GM19372 (cell line): ENCODE data around the gene CKLF.
A peak's percentile ranks its signal among the peaks of the same experiment; 100 is the strongest.
"Not testable (repeated sequence)": the region's sequence is repeated elsewhere in the genome, so short reads cannot be mapped to it uniquely, and the experiment has no call there.

Source experiments
- ATAC-seq: cut with Tn5 transposase; IDR thresholded peaks from one replicate; pipeline ENCODE4 v1.9.1; 2021; ENCODE audit warnings: mild to moderate bottlenecking, low read depth, moderate library complexity; ENCODE audit not compliant: unreplicated experiment

The CKLF gene

GRCh38 chr16:66563574-66564334 lies 11.4 kb downstream of the CKLF start:
- ATAC-seq: no peak

- ATAC-seq: no peak
Measured at GRCh38 chr16:66566051-66566901, 13.9 kb downstream of the CKLF start, which contains the start of gene CMTM1. CMTM1 (plus strand) TSS chr16:66566439; CDS start chr16:66566514, 75 bp downstream.

DNA sequence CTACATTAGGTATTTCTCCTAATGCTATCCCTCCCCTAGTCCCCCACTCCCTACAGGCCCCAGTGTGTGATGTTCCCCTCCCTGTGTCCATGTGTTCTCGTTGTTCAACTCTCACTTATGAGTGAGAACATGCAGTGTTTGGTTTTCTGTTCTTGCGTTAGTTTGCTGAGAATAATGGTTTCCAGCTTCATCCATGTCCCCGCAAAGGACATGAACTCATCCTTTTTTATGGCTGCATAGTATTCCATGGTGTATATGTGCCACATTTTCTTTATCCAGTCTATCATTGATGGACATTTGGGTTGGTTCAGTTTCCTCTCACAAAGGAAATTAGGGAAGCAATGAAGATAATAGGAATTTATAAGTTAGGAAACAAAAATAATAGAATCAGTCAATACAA lies 14.9 kb downstream of the CKLF start:
- ATAC-seq: not testable (repeated sequence)

GRCh38 chr16:66568355-66568754 lies 16.0 kb downstream of the CKLF start:
- no peak for ATAC-seq

DNA sequence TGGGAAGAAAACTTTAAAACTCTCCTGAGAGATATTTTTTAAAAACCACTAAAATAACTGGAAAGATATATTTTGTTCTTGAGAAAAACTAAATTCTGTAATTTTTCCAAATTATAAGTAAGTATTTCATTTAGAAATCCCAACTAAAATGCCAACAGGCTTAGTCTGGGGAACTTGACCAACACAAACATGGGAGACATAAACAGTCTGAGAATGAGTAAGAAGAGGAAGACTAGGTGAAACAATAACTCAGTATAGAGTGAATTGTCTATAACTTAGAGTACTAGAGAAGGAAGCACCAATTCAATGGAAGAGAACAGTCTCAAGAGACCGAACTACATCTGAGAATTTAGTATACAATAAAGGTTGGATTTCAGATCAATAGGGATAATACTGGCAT lies 16.8 kb downstream of the CKLF start:
- no peak for ATAC-seq

GRCh38 chr16:66569827-66570405 lies 17.5 kb downstream of the CKLF start:
- no peak for ATAC-seq

DNA sequence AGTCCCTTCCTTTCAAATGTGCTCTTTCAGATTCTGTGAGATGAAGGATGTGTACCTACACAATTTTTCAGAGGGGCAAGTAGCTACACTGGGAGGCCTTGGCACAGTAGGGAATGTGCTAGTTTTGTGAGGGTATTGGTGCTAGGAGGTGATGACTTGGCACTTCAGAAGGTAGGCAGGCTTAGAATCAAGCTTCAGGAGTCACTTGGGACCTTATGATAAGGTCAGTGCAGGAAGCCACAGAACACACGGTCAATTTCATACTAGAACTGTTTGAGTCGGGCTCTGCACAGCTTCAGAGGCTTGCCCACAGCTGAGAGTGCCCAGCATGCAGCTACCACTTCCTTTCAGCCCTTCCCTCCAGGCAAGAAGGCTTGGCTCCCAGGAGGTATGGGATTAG lies 20.0 kb downstream of the CKLF start:
- ATAC-seq: no peak

- ATAC-seq: no peak
Measured at GRCh38 chr16:66574081-66574480, 21.7 kb downstream of the CKLF start.

DNA sequence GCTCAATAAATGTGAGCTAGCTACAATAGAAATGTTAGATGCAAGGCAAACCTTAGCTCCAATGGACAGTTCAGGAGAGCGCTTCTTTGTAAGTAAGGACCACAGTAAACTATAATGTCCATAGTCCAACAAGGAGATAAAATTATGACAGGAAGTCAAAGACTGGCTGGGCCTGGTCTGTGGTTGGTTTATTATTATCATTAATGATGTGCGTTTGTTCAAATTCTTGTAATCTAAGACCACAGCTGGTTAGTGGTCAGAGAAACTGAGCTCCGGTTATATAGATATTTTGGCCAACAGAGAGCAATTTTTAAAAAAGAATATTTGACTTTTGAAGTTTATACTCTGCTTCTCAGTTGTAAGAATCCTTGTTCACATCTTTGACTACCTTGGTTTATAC lies 22.2 kb downstream of the CKLF start:
- ATAC-seq: no peak

DNA sequence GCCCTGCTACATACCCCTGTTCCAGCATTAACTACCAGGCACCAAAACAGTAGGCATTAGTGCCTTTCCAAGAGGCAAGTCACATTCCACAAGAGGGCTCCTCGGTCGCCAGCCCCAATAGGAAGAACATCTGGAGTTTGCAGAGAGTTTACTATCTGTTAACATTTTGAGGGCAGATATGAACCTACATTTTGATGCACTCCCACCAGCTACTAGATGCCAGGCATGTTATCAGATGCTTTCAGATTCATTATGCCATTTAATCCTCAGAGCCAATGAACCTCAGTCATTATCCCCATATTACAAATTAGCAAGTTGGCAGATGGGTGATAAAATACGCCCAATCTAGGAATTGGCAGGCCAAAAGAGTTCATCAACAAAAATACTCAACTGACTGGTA lies 22.7 kb downstream of the CKLF start:
- ATAC-seq: no peak

DNA sequence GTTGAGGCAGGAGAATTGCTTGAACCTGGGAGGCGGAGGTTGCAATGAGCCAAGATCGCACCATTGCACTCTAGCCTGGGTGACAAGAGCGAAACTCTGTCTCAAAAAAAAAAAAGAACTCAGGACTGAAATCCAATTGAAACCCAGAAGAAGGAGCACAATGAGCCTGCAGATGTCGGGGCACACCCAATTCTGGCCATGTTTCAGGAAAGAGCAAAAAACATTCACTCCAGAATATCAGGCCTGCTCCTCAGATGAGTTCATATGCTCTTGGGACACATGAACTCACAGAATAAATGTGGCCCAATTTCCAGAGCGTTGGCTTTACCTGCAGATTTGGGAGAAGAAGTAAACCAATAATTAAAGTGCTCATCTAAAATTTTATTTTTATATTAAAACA lies 23.9 kb downstream of the CKLF start:
- no peak for ATAC-seq

GRCh38 chr16:66578651-66579531 lies 26.5 kb downstream of the CKLF start, which contains the start of gene CMTM2:
CMTM2 (plus strand) TSS chr16:66579463; CDS start chr16:66579608, 145 bp downstream.
- no peak for ATAC-seq

GRCh38 chr16:66580605-66581209 lies 28.3 kb downstream of the CKLF start:
- ATAC-seq: no peak

DNA sequence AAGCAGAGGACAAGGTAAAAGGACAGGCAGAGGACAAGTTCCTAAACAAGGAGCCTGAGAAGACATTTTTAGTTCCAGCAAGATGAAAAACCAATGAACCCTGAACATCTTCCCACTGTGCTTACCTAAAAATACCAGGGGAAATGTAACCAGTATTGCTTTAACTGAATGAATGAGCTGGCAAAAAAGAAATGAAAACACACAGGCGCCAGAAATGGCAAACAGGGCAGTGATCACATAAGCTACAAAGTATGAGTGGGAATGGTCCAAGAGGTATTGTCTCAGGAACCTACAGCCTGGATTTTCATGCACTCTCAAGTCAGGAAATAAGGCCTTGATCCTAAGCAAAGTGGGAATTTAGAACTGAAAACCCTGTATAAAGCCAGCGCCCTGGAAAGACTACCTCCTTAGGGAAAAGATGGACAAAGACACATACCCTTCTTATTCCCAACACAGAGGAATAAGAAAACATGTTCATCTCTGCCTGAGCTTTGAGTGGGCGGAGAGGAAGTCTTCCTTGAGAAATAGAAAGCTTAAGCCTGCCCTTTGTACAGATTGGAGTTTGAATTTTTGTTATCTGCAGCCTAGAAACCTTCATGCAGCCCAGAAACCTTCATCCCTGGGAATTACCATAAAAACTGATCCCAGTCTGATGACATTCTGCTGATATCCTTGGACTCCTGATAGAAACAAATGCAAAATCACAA lies 29.0 kb downstream of the CKLF start:
- ATAC-seq: no peak

DNA sequence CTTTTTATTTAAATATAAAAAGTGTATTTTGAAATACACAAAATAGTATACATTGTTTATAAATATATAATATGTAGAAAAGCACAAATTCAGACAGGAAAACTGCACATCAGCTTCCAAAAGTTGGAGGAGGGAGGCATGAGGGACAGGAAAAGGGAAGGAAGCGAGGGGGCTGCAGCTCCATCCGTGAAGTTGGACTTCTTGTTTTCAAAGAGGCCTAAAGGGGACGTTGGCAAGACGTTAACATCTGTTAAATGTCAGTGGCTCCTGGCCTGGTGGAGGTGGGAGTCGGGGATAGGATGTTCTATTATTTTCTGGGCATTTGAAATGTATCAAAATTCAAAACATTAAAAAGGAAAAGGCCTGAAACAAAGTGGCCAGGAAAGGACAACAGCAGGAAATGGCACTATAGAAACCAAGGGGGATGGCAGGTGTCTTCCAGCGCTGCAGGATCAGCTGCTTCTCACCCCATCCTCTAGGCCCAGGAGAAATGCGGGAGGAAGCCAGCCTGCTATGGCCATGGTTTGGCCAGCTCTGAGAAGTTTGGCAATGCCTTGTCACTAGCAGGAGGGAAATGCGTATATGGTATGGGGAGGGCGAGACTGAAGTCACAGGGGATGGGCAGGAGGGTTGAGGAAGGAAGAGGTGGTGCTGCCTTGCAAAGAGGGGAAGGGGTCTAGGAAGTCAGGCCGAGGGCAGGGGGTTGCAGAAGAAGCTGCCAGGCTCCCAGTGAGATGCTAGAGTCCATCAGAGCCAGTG lies 33.3 kb downstream of the CKLF start:
- no peak for ATAC-seq

DNA sequence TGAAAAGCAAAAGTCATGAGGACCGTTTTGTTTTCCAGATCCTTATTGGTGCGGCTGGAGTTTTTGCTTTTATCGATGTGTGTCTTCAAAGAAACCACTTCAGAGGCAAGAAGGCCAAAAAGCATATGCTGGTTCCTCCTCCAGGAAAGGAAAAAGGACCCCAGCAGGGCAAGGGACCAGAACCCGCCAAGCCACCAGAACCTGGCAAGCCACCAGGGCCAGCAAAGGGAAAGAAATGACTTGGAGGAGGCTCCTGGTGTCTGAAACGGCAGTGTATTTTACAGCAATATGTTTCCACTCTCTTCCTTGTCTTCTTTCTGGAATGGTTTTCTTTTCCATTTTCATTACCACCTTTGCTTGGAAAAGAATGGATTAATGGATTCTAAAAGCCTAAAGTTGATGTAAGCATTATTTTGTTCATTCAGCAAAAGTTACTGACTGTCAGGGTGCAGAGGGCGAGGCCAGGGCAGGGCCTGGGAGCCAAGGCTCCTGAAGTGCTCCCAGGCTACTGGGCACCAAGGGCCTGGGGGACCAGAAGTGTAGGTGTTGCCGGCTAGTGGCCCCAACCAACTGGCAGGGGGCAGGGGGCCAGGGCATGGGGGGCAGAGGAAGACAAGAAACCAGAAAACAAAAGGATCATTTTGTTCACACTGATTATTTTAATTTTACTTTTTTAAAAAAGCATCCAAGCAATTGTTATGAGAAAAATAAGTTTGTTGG lies 35.7 kb downstream of the CKLF start:
- no peak for ATAC-seq

- peak; percentile 86 for ATAC-seq
Measured at GRCh38 chr16:66588981-66589713, 36.8 kb downstream of the CKLF start.
